ENCODE results near the gene USP7. TPM values are rescaled to one million over a fixed set of nuclear protein-coding genes. Genes with fewer than 3 reads are reported as not detected.

The USP7 gene
- total RNA-seq, 3 donors from 2014 or later: 87.9 to 156 (median 118) TPM

- TF ChIP-seq POLR2A (IDR thresholded peaks at IDR 0.05): no peak
- no peak for TF ChIP-seq POLR2AphosphoS5 (IDR thresholded peaks at IDR 0.05)
- no peak for TF ChIP-seq CTCF (IDR thresholded peaks at IDR 0.05)
- Histone ChIP-seq H3K4me3 (no peak overlapping the region), H3K9me3 (no peaks in the 10 kb centered on the region), H3K27me3 (no peaks in the 10 kb centered on the region), H3K36me3 (no peaks in the 10 kb centered on the region), H3K4me1 (no peaks in the 10 kb centered on the region), H3K27ac (no peak overlapping the region)
- intact Hi-C loops (cut with DNase I; ENCODE audit: low total_unique reads): no loop called here
- no peak for DNase-seq (ENCODE audit: low spot score in 2 of 2)
Observed at GRCh38 chr16:9007177-9007794, 43.6 kb upstream of the USP7 start.

DNA sequence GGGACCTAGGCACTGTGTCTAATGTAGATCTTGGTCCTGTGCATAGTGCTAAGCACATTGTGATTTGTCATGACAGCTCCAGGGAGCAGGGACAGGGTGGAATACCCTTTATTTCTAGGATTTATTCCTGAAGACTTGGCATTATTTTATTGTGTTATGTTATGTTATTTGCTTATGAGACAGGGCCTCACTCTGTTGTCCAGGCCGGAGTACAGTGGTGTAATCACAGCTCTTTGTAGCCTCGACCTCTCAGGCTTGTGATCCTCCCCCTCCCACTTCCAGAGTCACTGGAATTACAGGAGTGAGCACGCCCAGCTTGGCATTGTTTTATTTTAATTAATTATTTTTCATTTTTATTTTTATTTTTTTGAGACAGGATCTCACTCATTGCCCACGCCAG is 40.5 kb upstream of the USP7 start:
- no peak for TF ChIP-seq CTCF (IDR thresholded peaks at IDR 0.05)
- no peak for TF ChIP-seq POLR2AphosphoS5 (IDR thresholded peaks at IDR 0.05)
- no peak for TF ChIP-seq POLR2A (IDR thresholded peaks at IDR 0.05)
- H3K27me3 ChIP-seq: no peaks in the 10 kb centered on the region
- intact Hi-C loops (cut with DNase I; ENCODE audit: low total_unique reads): no loop called here
- H3K9me3 ChIP-seq: no peaks in the 10 kb centered on the region
- no peak for DNase-seq (ENCODE audit: low spot score in 2 of 2)
- H3K36me3 ChIP-seq: no peaks in the 10 kb centered on the region
- no peak overlapping the region for H3K4me3 ChIP-seq
- H3K27ac ChIP-seq: no peak overlapping the region
- H3K4me1 ChIP-seq: no peaks in the 10 kb centered on the region

DNA sequence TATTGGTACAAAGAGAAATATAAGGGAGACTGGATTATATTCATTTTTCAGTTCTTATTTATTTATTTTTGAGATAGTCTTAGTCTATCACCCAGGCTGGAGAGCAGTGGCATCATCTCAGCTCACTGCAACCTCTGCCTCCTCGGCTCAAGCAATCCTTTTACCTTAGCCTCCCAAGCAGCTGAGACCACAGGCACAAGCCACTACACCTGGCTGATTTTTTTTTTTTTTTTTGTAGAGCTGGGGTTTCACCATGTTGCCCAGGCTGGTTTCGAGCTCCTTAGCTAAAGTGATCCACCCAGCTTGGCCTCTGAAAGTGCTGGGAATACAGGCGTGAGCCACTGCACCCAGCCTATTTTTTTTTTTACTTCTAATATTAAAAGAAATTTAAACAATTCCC is 40.1 kb upstream of the USP7 start:
- no peaks in the 10 kb centered on the region for H3K27me3 ChIP-seq
- intact Hi-C loops (cut with DNase I; ENCODE audit: low total_unique reads): no loop called here
- no peak overlapping the region for H3K4me3 ChIP-seq
- TF ChIP-seq POLR2A (IDR thresholded peaks at IDR 0.05): no peak
- no peak for TF ChIP-seq POLR2AphosphoS5 (IDR thresholded peaks at IDR 0.05)
- TF ChIP-seq CTCF (IDR thresholded peaks at IDR 0.05): no peak
- DNase-seq (ENCODE audit: low spot score in 2 of 2): no peak
- H3K9me3 ChIP-seq: no peaks in the 10 kb centered on the region
- no peaks in the 10 kb centered on the region for H3K36me3 ChIP-seq
- no peaks in the 10 kb centered on the region for H3K4me1 ChIP-seq
- H3K27ac ChIP-seq: no peak overlapping the region

DNA sequence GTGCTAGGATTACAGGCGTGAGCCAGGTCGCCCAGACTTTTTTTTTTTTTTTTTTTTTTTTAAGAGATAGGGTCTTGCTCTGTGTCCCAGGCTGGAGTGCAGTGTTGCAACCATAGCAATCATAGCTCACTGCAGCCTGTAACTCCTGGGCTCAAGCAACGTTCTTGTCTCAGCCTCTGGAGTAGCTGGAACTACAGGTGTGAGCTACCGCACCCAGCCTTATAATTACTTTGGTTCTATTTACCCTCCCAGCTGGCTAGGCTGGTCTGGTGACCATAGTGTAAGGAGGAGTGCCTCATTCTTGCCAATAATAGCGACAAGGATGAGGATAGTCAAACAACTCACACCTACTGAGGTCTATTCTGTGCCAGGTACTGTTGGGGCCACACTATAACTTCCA is 39.6 kb upstream of the USP7 start:
- no peak for TF ChIP-seq POLR2AphosphoS5 (IDR thresholded peaks at IDR 0.05)
- no peak for TF ChIP-seq POLR2A (IDR thresholded peaks at IDR 0.05)
- TF ChIP-seq CTCF (IDR thresholded peaks at IDR 0.05): no peak
- DNase-seq (ENCODE audit: low spot score in 2 of 2): peak; percentile 44 to 53
- H3K4me1 ChIP-seq: no peaks in the 10 kb centered on the region
- no peak overlapping the region for H3K27ac ChIP-seq
- H3K36me3 ChIP-seq: no peaks in the 10 kb centered on the region
- H3K4me3 ChIP-seq: no peak overlapping the region
- intact Hi-C loops (cut with DNase I; ENCODE audit: low total_unique reads): no loop called here
- H3K9me3 ChIP-seq: no peaks in the 10 kb centered on the region
- H3K27me3 ChIP-seq: no peaks in the 10 kb centered on the region

DNA sequence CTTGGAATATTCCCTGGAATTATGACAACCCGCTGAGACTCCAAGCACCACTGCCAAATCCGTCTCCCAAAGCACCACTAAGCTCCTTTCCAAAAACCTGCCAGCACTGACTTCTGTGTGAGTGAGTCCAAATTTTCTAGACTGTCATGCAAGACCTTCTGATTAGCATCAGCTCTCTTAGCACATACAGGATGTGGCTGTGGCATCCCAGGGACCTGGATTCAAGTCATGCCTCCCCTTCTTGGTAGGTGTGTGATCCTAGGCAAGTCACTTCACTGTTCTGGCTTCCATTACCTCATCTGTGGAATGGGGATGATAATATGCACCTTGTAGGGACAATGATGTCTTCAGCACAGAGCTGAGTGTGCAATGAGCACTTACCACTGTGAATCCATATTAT is 38.3 kb upstream of the USP7 start:
- Histone ChIP-seq H3K4me1 (no peaks in the 10 kb centered on the region), H3K4me3 (no peak overlapping the region), H3K9me3 (no peaks in the 10 kb centered on the region), H3K36me3 (no peaks in the 10 kb centered on the region), H3K27ac (no peak overlapping the region), H3K27me3 (no peaks in the 10 kb centered on the region)
- DNase-seq (ENCODE audit: low spot score in 2 of 2): no peak
- TF ChIP-seq POLR2AphosphoS5 (IDR thresholded peaks at IDR 0.05): no peak
- intact Hi-C loops (cut with DNase I; ENCODE audit: low total_unique reads): no loop called here

GRCh38 chr16:9000664-9001063 is 37.0 kb upstream of the USP7 start:
- H3K36me3 ChIP-seq: no peaks in the 10 kb centered on the region
- H3K4me3 ChIP-seq: no peak overlapping the region
- TF ChIP-seq POLR2AphosphoS5 (IDR thresholded peaks at IDR 0.05) (no peak), POLR2A (IDR thresholded peaks at IDR 0.05) (no peak), CTCF (IDR thresholded peaks at IDR 0.05) (no peak)
- H3K27me3 ChIP-seq: no peaks in the 10 kb centered on the region
- no peak overlapping the region for H3K27ac ChIP-seq
- no peaks in the 10 kb centered on the region for H3K4me1 ChIP-seq
- no peaks in the 10 kb centered on the region for H3K9me3 ChIP-seq
- intact Hi-C loops (cut with DNase I; ENCODE audit: low total_unique reads): no loop called here
- DNase-seq (ENCODE audit: low spot score in 2 of 2): no peak

Data from breast epithelium (tissue), 4 donors.